Caco-2 (cell line): Measurements from ENCODE around the gene SART3. TPM values are rescaled to one million over a fixed set of nuclear protein-coding genes. Genes with fewer than 3 reads are reported as not detected.

Experiments
- BruUV-seq: library from RNA; stranded (reverse); fragments of 400-500 nt; replicated peaks from 2 replicates; lab custom pipeline; 2021; lab: Mats Ljungman, UMichigan
- CTCF ChIA-PET: fragments of 300-600 bp; sonication (Branson Sonifier 250); formaldehyde crosslinking; loops from one replicate; lab custom pipeline; 2022; ENCODE audit warnings: antibody characterized with exemption; lab: Charles Lee
- POLR2A ChIA-PET: fragments of 300-600 bp; sonication (Branson Sonifier 250); formaldehyde crosslinking; loops from one replicate; lab custom pipeline; 2022; ENCODE audit warnings: antibody characterized with exemption; lab: Charles Lee
- DNase-seq, 2 experiments: peaks; one replicate each; pipeline versions ENCODE4 v3.0.0 to v3.0.0-alpha.2; 2020 to 2022
- H3K27me3 ChIP-seq: replicated peaks from 2 replicates; pipeline ENCODE4 v1.6.0; 2011; ENCODE audit warnings: low read length; ENCODE audit not compliant: control insufficient read depth, insufficient read depth
- H3K36me3 ChIP-seq: 2 replicates; pipeline ENCODE4 v1.5.1; 2011; ENCODE audit warnings: low read length; ENCODE audit not compliant: control insufficient read depth, insufficient read depth
- H3K4me1 ChIP-seq: fragments of 250-450 bp; sonication (Bioruptor Pico); 2 replicates; pipeline ENCODE4 v1.5.1; 2020; ENCODE audit warnings: mild to moderate bottlenecking
- H3K4me3 ChIP-seq: 2 replicates; pipeline ENCODE4 v1.5.1; 2011; ENCODE audit warnings: low read depth, mild to moderate bottlenecking, control low read depth, low read length
- H3K9me3 ChIP-seq: fragments of 250-450 bp; sonication (Bioruptor Pico); 2 replicates; pipeline ENCODE4 v1.5.1; 2020; ENCODE audit warnings: mild to moderate bottlenecking, moderate library complexity
- H3K27ac Mint-ChIP-seq: one replicate; pipeline ENCODE4 v1.8.0; 2022; ENCODE audit warnings: mixed read lengths; ENCODE audit not compliant: unreplicated experiment
- H3K27me3 Mint-ChIP-seq: one replicate; pipeline ENCODE4 v1.8.0; 2022; ENCODE audit warnings: mixed read lengths; ENCODE audit not compliant: insufficient read depth, unreplicated experiment
- H3K36me3 Mint-ChIP-seq: one replicate; pipeline ENCODE4 v1.8.0; 2022; ENCODE audit warnings: mild to moderate bottlenecking, mixed read lengths; ENCODE audit not compliant: insufficient read depth, unreplicated experiment
- H3K4me1 Mint-ChIP-seq: one replicate; pipeline ENCODE4 v1.8.0; 2022; ENCODE audit warnings: low read depth, mixed read lengths; ENCODE audit not compliant: unreplicated experiment
- H3K4me3 Mint-ChIP-seq: one replicate; pipeline ENCODE4 v1.8.0; 2022; ENCODE audit warnings: mild to moderate bottlenecking, moderate library complexity, mixed read lengths; ENCODE audit not compliant: unreplicated experiment
- H3K9me3 Mint-ChIP-seq: one replicate; pipeline ENCODE4 v1.8.0; 2022; ENCODE audit warnings: mixed read lengths; ENCODE audit not compliant: unreplicated experiment
- intact Hi-C: fragments of 100-400 bp; cut with micrococcal nuclease; formaldehyde crosslinking; loops from one replicate; pipeline ENCODE4 v1.10.0; 2022; ENCODE audit not compliant: unreplicated experiment
- total RNA-seq: library from RNA; stranded (reverse); gene quantifications from 2 replicates; pipeline ENCODE4 v1.2.3, GENCODE V29; 2022
- TF ChIP-seq, protein P1 (sequence below), 2 experiments: fragments of 200-600 bp in 1 of 2; IDR thresholded peaks; 1 replicate in 1 of 2; 2 replicates in 1 of 2; pipeline versions ENCODE4 v1.5.1 to v1.8.0; 2011 to 2022; ENCODE audit warnings: antibody characterized with exemption in 1 of 2, control low read depth in 1 of 2, inconsistent platforms in 1 of 2, low read depth in 1 of 2, low read length in 1 of 2, mild to moderate bottlenecking in 1 of 2, moderate library complexity in 1 of 2; ENCODE audit not compliant: insufficient read depth in 1 of 2, severe bottlenecking in 1 of 2, unreplicated experiment in 1 of 2

The SART3 gene
- total RNA-seq, 1 experiment from 2014 or later, result 77.3 TPM

DNA sequence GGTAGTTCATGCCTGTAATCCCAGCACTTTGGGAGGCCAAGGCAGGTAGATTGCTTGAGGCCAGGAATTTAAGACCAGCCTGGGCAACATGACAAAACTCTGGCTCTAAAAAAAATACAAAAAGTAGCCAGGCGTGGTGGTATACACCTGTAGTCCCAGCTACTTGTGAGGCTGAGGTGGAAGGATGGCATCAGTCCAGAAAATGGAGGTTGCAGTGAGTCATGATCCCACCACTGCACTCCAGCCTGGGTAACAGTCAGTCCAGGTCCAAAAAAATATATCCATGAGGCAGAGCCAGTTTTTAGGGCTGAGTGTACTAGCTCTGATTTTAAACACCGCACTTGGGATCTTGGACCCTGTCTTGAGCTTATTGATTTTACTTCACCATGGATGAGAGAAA, 76.5 kb downstream of the SART3 start:
- no peak overlapping the region for H3K4me3 Mint-ChIP-seq
- 0 out of 2 replicates have a peak, but pooled peaks cover 3% of the 10 kb centered on the region for H3K9me3 ChIP-seq
- H3K4me3 ChIP-seq, result no peak overlapping the region
- intact Hi-C loops, result no loop called here
- no TSS peak for BruUV-seq
- H3K36me3 Mint-ChIP-seq, result no peaks in the 10 kb centered on the region
- ChIA-PET POLR2A (no interaction called here), CTCF (no interaction called here)
- H3K4me1 ChIP-seq, result no peaks in the 10 kb centered on the region
- no peaks in the 10 kb centered on the region for H3K4me1 Mint-ChIP-seq
- no peak for DNase-seq
- H3K36me3 ChIP-seq, result no peaks in the 10 kb centered on the region
- H3K9me3 Mint-ChIP-seq, result no peaks in the 10 kb centered on the region
- peaks cover 2% of the 10 kb centered on the region for H3K27me3 Mint-ChIP-seq
- TF ChIP-seq, protein P1, sequence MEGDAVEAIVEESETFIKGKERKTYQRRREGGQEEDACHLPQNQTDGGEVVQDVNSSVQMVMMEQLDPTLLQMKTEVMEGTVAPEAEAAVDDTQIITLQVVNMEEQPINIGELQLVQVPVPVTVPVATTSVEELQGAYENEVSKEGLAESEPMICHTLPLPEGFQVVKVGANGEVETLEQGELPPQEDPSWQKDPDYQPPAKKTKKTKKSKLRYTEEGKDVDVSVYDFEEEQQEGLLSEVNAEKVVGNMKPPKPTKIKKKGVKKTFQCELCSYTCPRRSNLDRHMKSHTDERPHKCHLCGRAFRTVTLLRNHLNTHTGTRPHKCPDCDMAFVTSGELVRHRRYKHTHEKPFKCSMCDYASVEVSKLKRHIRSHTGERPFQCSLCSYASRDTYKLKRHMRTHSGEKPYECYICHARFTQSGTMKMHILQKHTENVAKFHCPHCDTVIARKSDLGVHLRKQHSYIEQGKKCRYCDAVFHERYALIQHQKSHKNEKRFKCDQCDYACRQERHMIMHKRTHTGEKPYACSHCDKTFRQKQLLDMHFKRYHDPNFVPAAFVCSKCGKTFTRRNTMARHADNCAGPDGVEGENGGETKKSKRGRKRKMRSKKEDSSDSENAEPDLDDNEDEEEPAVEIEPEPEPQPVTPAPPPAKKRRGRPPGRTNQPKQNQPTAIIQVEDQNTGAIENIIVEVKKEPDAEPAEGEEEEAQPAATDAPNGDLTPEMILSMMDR (IDR thresholded peaks at IDR 0.05; ENCODE audit: insufficient read depth in 1 of 2, low read depth in 1 of 2, low read length in 1 of 2, severe bottlenecking in 1 of 2, unreplicated experiment in 1 of 2), result no peak
- H3K27ac Mint-ChIP-seq, result no peak overlapping the region
- no peaks in the 10 kb centered on the region for H3K27me3 ChIP-seq

DNA sequence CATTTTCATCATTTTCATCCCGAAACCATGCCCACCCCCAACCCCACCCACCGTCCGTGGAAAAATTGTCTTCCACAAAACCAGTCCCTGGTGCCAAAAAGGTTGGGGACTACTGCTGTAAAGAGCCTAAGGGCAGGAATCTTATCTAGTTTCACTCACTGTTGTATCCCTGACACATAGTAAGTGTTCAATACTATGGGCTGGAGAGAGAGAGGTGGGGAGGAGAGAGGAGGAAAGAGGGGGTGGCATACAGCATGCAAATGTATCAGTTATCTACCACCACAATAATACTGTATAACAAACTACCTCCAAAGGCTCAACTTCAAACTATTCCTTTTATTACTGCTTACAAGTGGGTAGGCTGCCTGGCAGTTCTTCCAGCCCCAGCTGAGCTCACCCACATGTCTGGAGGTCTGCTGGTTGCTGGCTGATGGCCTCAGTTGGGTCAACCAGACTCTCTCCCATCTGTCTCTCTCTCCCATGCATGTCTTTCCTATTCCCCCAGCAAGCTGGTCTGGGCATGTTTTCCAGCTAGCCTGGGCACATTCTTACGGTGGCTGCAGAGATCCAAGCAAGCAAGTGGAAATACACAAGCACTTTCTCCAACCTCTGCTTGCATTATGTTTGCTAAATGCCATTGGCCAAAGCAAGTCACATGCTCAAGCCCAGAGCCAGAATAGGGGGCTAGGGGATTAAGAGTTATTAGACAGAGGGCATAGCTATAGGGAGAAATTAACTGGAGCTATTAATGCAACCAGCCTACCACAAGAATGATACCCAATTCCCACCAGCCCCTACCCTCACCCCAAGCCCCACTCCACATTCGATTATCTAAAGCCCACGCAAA, 77.5 kb downstream of the SART3 start:
- TF ChIP-seq, protein P1 (IDR thresholded peaks at IDR 0.05; ENCODE audit: insufficient read depth in 1 of 2, low read depth in 1 of 2, low read length in 1 of 2, severe bottlenecking in 1 of 2, unreplicated experiment in 1 of 2), result no peak
- Histone ChIP-seq H3K27me3 (no peaks in the 10 kb centered on the region), H3K9me3 (0 out of 2 replicates have a peak, but pooled peaks cover 3% of the 10 kb centered on the region), H3K4me1 (no peaks in the 10 kb centered on the region), H3K36me3 (no peaks in the 10 kb centered on the region), H3K4me3 (no peak overlapping the region)
- BruUV-seq, result no TSS peak
- Mint-ChIP-seq H3K4me3 (no peak overlapping the region), H3K4me1 (no peaks in the 10 kb centered on the region), H3K27me3 (no peaks in the 10 kb centered on the region), H3K36me3 (no peaks in the 10 kb centered on the region), H3K27ac (no peak overlapping the region), H3K9me3 (no peaks in the 10 kb centered on the region)
- ChIA-PET CTCF (no interaction called here), POLR2A (no interaction called here)
- DNase-seq, result no peak
- intact Hi-C loops, result no loop called here

DNA sequence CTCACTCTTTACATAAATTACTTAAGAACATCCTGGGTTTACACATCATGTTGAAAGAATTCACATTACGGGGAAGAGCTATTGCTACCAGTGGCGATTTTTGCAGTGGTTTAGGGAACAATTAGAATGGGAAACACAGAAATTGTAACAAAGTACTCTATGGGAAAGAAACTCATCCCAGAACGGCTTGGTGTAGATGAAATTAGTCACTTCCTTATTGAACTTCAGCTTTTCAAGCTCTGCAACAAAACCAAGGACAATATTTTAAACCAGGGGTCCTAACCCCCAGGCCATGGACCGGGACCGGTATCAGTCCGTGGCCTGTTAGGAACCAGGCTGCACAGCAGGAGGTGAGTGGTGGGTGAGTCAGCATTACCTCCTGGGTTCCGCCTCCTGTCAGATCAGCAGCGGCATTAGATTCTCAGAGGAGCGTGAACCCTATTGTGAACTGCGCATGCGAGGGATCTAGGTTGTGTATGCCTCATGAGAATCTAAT, 78.2 kb downstream of the SART3 start:
- H3K27ac Mint-ChIP-seq, result no peak overlapping the region
- H3K36me3 Mint-ChIP-seq, result no peaks in the 10 kb centered on the region
- no peak overlapping the region for H3K4me3 Mint-ChIP-seq
- TF ChIP-seq, protein P1 (IDR thresholded peaks at IDR 0.05; ENCODE audit: insufficient read depth in 1 of 2, low read depth in 1 of 2, low read length in 1 of 2, severe bottlenecking in 1 of 2, unreplicated experiment in 1 of 2), result no peak
- CTCF ChIA-PET, result no interaction called here
- BruUV-seq, result no TSS peak
- H3K27me3 Mint-ChIP-seq, result no peaks in the 10 kb centered on the region
- Histone ChIP-seq H3K27me3 (no peaks in the 10 kb centered on the region), H3K9me3 (0 out of 2 replicates have a peak, but pooled peaks cover under 1% of the 10 kb centered on the region), H3K4me3 (no peak overlapping the region), H3K36me3 (no peaks in the 10 kb centered on the region), H3K4me1 (no peaks in the 10 kb centered on the region)
- no peaks in the 10 kb centered on the region for H3K9me3 Mint-ChIP-seq
- H3K4me1 Mint-ChIP-seq, result no peaks in the 10 kb centered on the region
- POLR2A ChIA-PET, result no interaction called here
- DNase-seq, result no peak
- intact Hi-C loops, result no loop called here
